Thyroid gland (tissue), 4 donors: Measurements from ENCODE around the gene MR1.

Source experiments
- CTCF ChIP-seq, 6 experiments: fragments of 200-600 bp in 3 of 6; fragments of 450-650 bp in 3 of 6; sonication (generic) in 3 of 6; IDR thresholded peaks; one replicate each; pipeline ENCODE4 v1.5.1; 2016 to 2019; ENCODE audit warnings: antibody characterized with exemption in 6 of 6, mild to moderate bottlenecking in 2 of 6, inconsistent platforms in 1 of 6, moderate library complexity in 1 of 6
- POLR2A ChIP-seq, 2 donors: fragments of 450-650 bp; IDR thresholded peaks; one replicate each; pipeline ENCODE4 v1.6.1; 2017; ENCODE audit warnings: antibody characterized with exemption in 2 of 2, mild to moderate bottlenecking in 2 of 2, moderate library complexity in 1 of 2

- no peak for TF ChIP-seq POLR2A (IDR thresholded peaks at IDR 0.05)
- no peak for TF ChIP-seq CTCF (IDR thresholded peaks at IDR 0.05)
Observed at GRCh38 chr1:181076852-181077251, 43.1 kb downstream of the MR1 start.
